ENCODE measurements around the gene BTBD3.

GRCh38 chr20:11880680-11881079, 37.0 kb upstream of the BTBD3 start:
- no peak for TF ChIP-seq CTCF (IDR thresholded peaks at IDR 0.05)
- TF ChIP-seq EP300 (IDR thresholded peaks at IDR 0.05): no peak
